Stimulated activated naive CD4-positive, alpha-beta T cell treated with Interleukin-2 at 50 U/mL for 16 hours (primary cell): ENCODE results near the gene MYPN.
"Not testable (repeated sequence)": the region's sequence is repeated elsewhere in the genome, so short reads cannot be mapped to it uniquely, and the experiment has no call there.

ENCODE experiments used
- DNase-seq: peaks from one replicate; lab custom pipeline; 2025; lab: John Stamatoyannopoulos, UW

Gene MYPN

GRCh38 chr10:68171539-68172080, 62.3 kb downstream of the MYPN start:
- no peak for DNase-seq

- DNase-seq = no peak
These were observed 63.0 kb downstream of the MYPN start for GRCh38 chr10:68172324-68172723.

GRCh38 chr10:68175949-68176348, 66.7 kb downstream of the MYPN start:
- no peak for DNase-seq

- DNase-seq = no peak
These were observed 67.5 kb downstream of the MYPN start for GRCh38 chr10:68176797-68177196.

GRCh38 chr10:68178592-68178991, 69.3 kb downstream of the MYPN start:
- DNase-seq = no peak

GRCh38 chr10:68179016-68179415, 69.7 kb downstream of the MYPN start:
- DNase-seq = no peak

- DNase-seq = no peak
These were observed 71.2 kb downstream of the MYPN start for GRCh38 chr10:68180490-68180889.

GRCh38 chr10:68184546-68184945, 75.3 kb downstream of the MYPN start:
- no peak for DNase-seq

- DNase-seq = no peak
These were observed 75.8 kb downstream of the MYPN start for GRCh38 chr10:68185085-68185484.

GRCh38 chr10:68188835-68189234, 79.5 kb downstream of the MYPN start:
- DNase-seq = no peak

- no peak for DNase-seq
These were observed 82.8 kb downstream of the MYPN start for GRCh38 chr10:68192113-68192512.

GRCh38 chr10:68194290-68194689, 85.0 kb downstream of the MYPN start:
- no peak for DNase-seq

GRCh38 chr10:68195776-68196175, 86.5 kb downstream of the MYPN start:
- DNase-seq = not testable (repeated sequence)

GRCh38 chr10:68196701-68197100, 87.4 kb downstream of the MYPN start:
- no peak for DNase-seq

GRCh38 chr10:68202960-68203353, 93.7 kb downstream of the MYPN start:
- no peak for DNase-seq

GRCh38 chr10:68208424-68209042, 99.2 kb downstream of the MYPN start:
- DNase-seq = no peak

GRCh38 chr10:68211669-68212068, 102.4 kb downstream of the MYPN start:
- DNase-seq = no peak

GRCh38 chr10:68212721-68213352, 103.5 kb downstream of the MYPN start:
- DNase-seq = no peak

- DNase-seq = no peak
These were observed 109.5 kb downstream of the MYPN start for GRCh38 chr10:68218786-68219185.

- no peak for DNase-seq
These were observed 111.9 kb downstream of the MYPN start for GRCh38 chr10:68221196-68221595.

- DNase-seq = no peak
These were observed 113.1 kb downstream of the MYPN start for GRCh38 chr10:68222391-68222790.

GRCh38 chr10:68223535-68224165, 114.4 kb downstream of the MYPN start:
- DNase-seq = no peak

- DNase-seq = no peak
These were observed 115.5 kb downstream of the MYPN start for GRCh38 chr10:68224810-68225209.
